Pancreas (tissue), 10 donors: Measurements from ENCODE around the gene GRM7. TPM values are rescaled to one million over a fixed set of nuclear protein-coding genes. Genes with fewer than 3 reads are reported as not detected.

Source experiments
- ATAC-seq, 4 donors: fragments of 200-7000 bp; cut with Tn5 transposase; one replicate each; pipeline versions ENCODE4 v1.8.0 to v1.9.1; 2020; ENCODE audit warnings: mild to moderate bottlenecking in 4 of 4, moderate library complexity in 4 of 4
- DNase-seq, 6 donors: peaks; one replicate each; pipeline ENCODE4 v3.0.0-alpha.2; 2020
- FAIRE-seq: peaks from 2 replicates; lab custom pipeline; 2012; peaks lifted over from hg19 to GRCh38; lab: Jason Lieb, UNC
- H3K27ac ChIP-seq, 4 donors: fragments of 200-600 bp; sonication (generic); 1 replicate in 3 of 4; 2 replicates in 1 of 4; pipeline versions ENCODE4 v1.5.0 to v1.8.0; 2020
- H3K27me3 ChIP-seq, 4 donors: fragments of 200-600 bp; one replicate each; pipeline ENCODE4 v1.8.0; 2021
- H3K36me3 ChIP-seq, 3 donors: fragments of 200-600 bp; sonication (generic) in 1 of 3; one replicate each; pipeline versions ENCODE4 v1.5.0 to v1.8.0; 2020 to 2021
- H3K4me1 ChIP-seq, 3 donors: fragments of 200-600 bp; one replicate each; pipeline ENCODE4 v1.8.0; 2021
- H3K4me3 ChIP-seq, 4 donors: fragments of 200-600 bp; sonication (generic) in 2 of 4; one replicate each; pipeline versions ENCODE4 v1.5.0 to v1.8.0; 2020 to 2021
- H3K9me3 ChIP-seq, 4 donors: fragments of 200-600 bp; one replicate each; pipeline ENCODE4 v1.8.0; 2021
- CTCF ChIP-seq, 4 donors: fragments of 200-600 bp; sonication (generic) in 3 of 4; IDR thresholded peaks; one replicate each; pipeline versions ENCODE4 v1.5.0 to v1.8.0; 2021; ENCODE audit warnings: antibody characterized with exemption in 4 of 4
- WGBS, 2 donors: extraction: QIAGEN DNeasy Blood & Tissue Kit; methylation state at CpG; one replicate each; pipeline ENCODE4 v1.1.7; 2013; 5-methylcytosine and 5-hydroxymethylcytosine counted together
- intact Hi-C, 3 donors: fragments of 100-400 bp; cut with DNase I; formaldehyde crosslinking; loops; one replicate each; pipeline versions ENCODE4 v1.11.1 to v1.14.2; 2022
- polyA plus RNA-seq, 2 donors: library from polyadenylated mRNA; stranded (reverse); fragments of 200-250 nt; gene quantifications; one replicate each; pipeline ENCODE4 v1.2.3, GENCODE V29; 2013
- total RNA-seq, 6 donors: library from RNA; stranded (reverse); fragmentation: NEBNext Ultra II Directional in 4 of 6; extraction: Animal tissue kit (Norgen Biotek cat#: 25700) in 4 of 6; gene quantifications; one replicate each; pipeline versions ENCODE4 v1.2.1 to v1.2.4, GENCODE V29; 2021 to 2023
- donor health status: healthy with polysubstance abuse.
- donor health status: DM: no; HTN: no; CAD: no; lungs with moderate emphysema.
- donor health status: DM: no; HTN: no; CAD: no.
- donor health status: control.
- donor health status: control.
- donor health status: Bipolar disorder and iron deficiency.
- donor health status: DM: yes; HTN: yes; CAD: no.
- donor health status: DM: no; HTN: no; CAD: no.
- donor health status: DM: no; HTN: no; CAD: no.
- donor health status: DM: yes; HTN: yes; CAD: no.

The GRM7 gene
- total and polyA plus RNA-seq, 8 donors = 0.03 to 0.28 (median 0.18) TPM; not detected in 4

- no peak for FAIRE-seq
- intact Hi-C loops = no loop called here
- Histone ChIP-seq H3K4me3 (no peak overlapping the region), H3K27ac (no peak overlapping the region), H3K9me3 (no peaks in the 10 kb centered on the region), H3K27me3 (no peaks in the 10 kb centered on the region), H3K36me3 (no peaks in the 10 kb centered on the region), H3K4me1 (no peaks in the 10 kb centered on the region)
- TF ChIP-seq CTCF (IDR thresholded peaks at IDR 0.05) = no peak
- DNase-seq = no peak
- no peak for ATAC-seq
- WGBS, 2 donors = 74 to 89% methylated on average over 7 of the region's 7 CpGs
Observed at GRCh38 chr3:7759630-7760029, 898.7 kb downstream of the GRM7 start.

GRCh38 chr3:7760718-7761117, 899.8 kb downstream of the GRM7 start:
- H3K4me1 ChIP-seq = no peaks in the 10 kb centered on the region
- H3K4me3 ChIP-seq = no peak overlapping the region
- no peaks in the 10 kb centered on the region for H3K36me3 ChIP-seq
- intact Hi-C loops = no loop called here
- DNase-seq (no peak), FAIRE-seq (no peak), ATAC-seq (no peak)
- no peak for TF ChIP-seq CTCF (IDR thresholded peaks at IDR 0.05)
- H3K27ac ChIP-seq = no peak overlapping the region
- H3K9me3 ChIP-seq = no peaks in the 10 kb centered on the region
- no peaks in the 10 kb centered on the region for H3K27me3 ChIP-seq

- Histone ChIP-seq H3K27ac (no peak overlapping the region), H3K4me1 (no peaks in the 10 kb centered on the region), H3K27me3 (no peaks in the 10 kb centered on the region), H3K36me3 (no peaks in the 10 kb centered on the region), H3K4me3 (no peak overlapping the region), H3K9me3 (no peaks in the 10 kb centered on the region)
- 68 to 85% methylated on average over 2 of the region's 2 CpGs for WGBS, 2 donors
- no peak for FAIRE-seq
- intact Hi-C loops = no loop called here
- DNase-seq = no peak
- ATAC-seq = no peak
- no peak for TF ChIP-seq CTCF (IDR thresholded peaks at IDR 0.05)
Observed at GRCh38 chr3:7764115-7764514, 903.2 kb downstream of the GRM7 start.

- Histone ChIP-seq H3K4me3 (no peak overlapping the region), H3K36me3 (no peaks in the 10 kb centered on the region), H3K27me3 (no peaks in the 10 kb centered on the region), H3K27ac (no peak overlapping the region), H3K9me3 (no peaks in the 10 kb centered on the region), H3K4me1 (no peaks in the 10 kb centered on the region)
- DNase-seq (no peak), ATAC-seq (peak in 1 of 4 donors; percentile 37), FAIRE-seq (no peak)
- intact Hi-C loops = no loop called here
- TF ChIP-seq CTCF (IDR thresholded peaks at IDR 0.05) = no peak
- WGBS, 2 donors = 64 to 88% methylated on average over 4 of the region's 4 CpGs
Observed at GRCh38 chr3:7766530-7766929, 905.6 kb downstream of the GRM7 start.

- ATAC-seq (no peak), FAIRE-seq (no peak), DNase-seq (no peak)
- TF ChIP-seq CTCF (IDR thresholded peaks at IDR 0.05) = no peak
- Histone ChIP-seq H3K27me3 (no peaks in the 10 kb centered on the region), H3K4me1 (no peaks in the 10 kb centered on the region), H3K4me3 (no peak overlapping the region), H3K27ac (no peak overlapping the region), H3K36me3 (no peaks in the 10 kb centered on the region), H3K9me3 (no peaks in the 10 kb centered on the region)
- intact Hi-C loops = no loop called here
- WGBS, 2 donors = 68 to 85% methylated on average over 4 of the region's 4 CpGs
Observed at GRCh38 chr3:7779331-7779730, 918.4 kb downstream of the GRM7 start.
